ENCODE results near the gene AGAP3. TPM values are rescaled to one million over a fixed set of nuclear protein-coding genes. Genes with fewer than 3 reads are reported as not detected.

The AGAP3 gene
- total and polyA plus RNA-seq, 2 of the 4 experiments (the other 2 are of a cell fraction) = 35.3 to 93.9 TPM

DNA sequence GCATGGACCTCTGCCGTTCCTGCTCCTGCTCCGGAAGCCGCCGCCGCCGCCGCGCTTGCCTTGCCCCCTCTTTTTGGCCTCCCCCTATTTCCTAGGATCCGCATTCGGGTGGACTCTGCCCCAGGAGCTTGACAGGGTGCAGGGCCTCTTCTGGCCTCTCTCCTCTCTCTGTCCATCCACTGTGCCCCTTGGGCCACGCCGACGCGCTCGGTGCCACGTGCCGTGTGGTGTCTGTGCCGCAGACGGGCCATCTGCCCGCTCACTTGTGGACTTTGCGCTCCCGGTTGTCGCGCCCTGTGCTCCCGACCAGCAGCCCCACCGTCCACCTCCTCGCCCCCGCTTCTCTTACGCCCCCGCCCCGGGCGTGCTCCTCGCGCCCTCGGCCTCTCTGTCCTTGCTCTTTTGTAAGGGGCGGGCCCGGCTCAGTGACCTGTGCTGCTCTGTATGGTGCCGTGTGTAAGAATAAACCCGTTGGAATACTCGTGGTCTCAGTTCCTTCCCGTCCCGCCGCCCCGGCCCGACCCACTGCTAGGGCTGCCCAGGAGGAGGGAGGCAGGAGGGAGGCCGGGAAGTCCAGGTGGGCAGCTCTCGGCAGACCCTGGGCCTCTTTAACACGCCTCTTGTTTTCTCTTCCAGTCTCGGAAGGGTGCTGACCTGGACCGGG lies 37.0 kb downstream of the AGAP3 start:
- Histone ChIP-seq H3K9ac (ENCODE audit: low read depth, low read length) (no peak overlapping the region), H3K36me3 (ENCODE audit: control insufficient read depth, insufficient read depth, low read length) (peaks cover 68% of the 10 kb centered on the region), H3K23ac (ENCODE audit: low read depth, low read length) (no peak overlapping the region), H4K8ac (ENCODE audit: low read depth in 2 of 2, low read length in 2 of 2) (no peak overlapping the region), H2BK15ac (ENCODE audit: low read depth, low read length) (no peak overlapping the region), H3K4me2 (ENCODE audit: low read depth, low read length) (no peak overlapping the region), H3K4ac (ENCODE audit: low read depth, low read length) (no peak overlapping the region), H2AK5ac (ENCODE audit: low read depth, low read length) (no peak overlapping the region), H2AK9ac (replicated peaks; ENCODE audit: low read depth, low read length, poor library complexity) (no peak overlapping the region), H4K91ac (ENCODE audit: insufficient read depth, low read depth, low read length) (no peak overlapping the region), H3K27ac (ENCODE audit: insufficient read depth, low read length) (no peak overlapping the region), H2AFZ (replicated peaks; ENCODE audit: low read length, poor library complexity) (peak overlapping the region; percentile 3), H3K79me1 (ENCODE audit: low read depth in 1 of 2, low read length in 2 of 2) (peaks cover 8 to 33% of the 10 kb centered on the region in 2 experiments), H2BK5ac (ENCODE audit: low read depth, low read length, poor library complexity, severe bottlenecking) (no peak overlapping the region), H2BK120ac (ENCODE audit: low read depth, low read length) (no peak overlapping the region), H4K5ac (ENCODE audit: low read depth, low read length) (no peak overlapping the region), H3K4me1 (ENCODE audit: control insufficient read depth, insufficient read depth, low read length) (no peaks in the 10 kb centered on the region), H3K4me3 (ENCODE audit: insufficient read depth, low read depth, low read length) (no peak overlapping the region), H3K56ac (ENCODE audit: extremely low read depth, insufficient read depth, low read length) (no peak overlapping the region), H3K27me3 (ENCODE audit: control insufficient read depth, insufficient read depth, low read length) (no peaks in the 10 kb centered on the region), H3K18ac (ENCODE audit: low read depth, low read length) (no peak overlapping the region), H4K20me1 (ENCODE audit: insufficient read depth, low read length) (peaks cover 36% of the 10 kb centered on the region), H2BK20ac (ENCODE audit: low read depth, low read length) (no peak overlapping the region), H3K9me3 (ENCODE audit: control insufficient read depth, insufficient read depth, low read length) (no peaks in the 10 kb centered on the region), H3K14ac (replicated peaks; ENCODE audit: low read depth, low read length) (no peak overlapping the region), H3K9me1 (ENCODE audit: insufficient read depth, low read length) (no peaks in the 10 kb centered on the region)
- in situ Hi-C loops (cut with MboI; ENCODE audit: low sequenced_read_pairs) (loop anchor here (10.0 to 25.0 kb wide), 2 partner anchors 182 to 336 kb away; no protein-coding TSS in a partner anchor), dilution Hi-C loops (cut with HindIII; ENCODE audit: low sequenced_read_pairs, unreplicated experiment) (no loop called here), intact Hi-C loops (cut with micrococcal nuclease) (loop anchor here (5.0 kb wide), 1 partner anchor 179 kb away; no protein-coding TSS in a partner anchor)
- ATAC-seq (ENCODE audit: low read depth) = no peak
- DNase-seq = no peak
- BruUV-seq (replicated peaks) = no TSS peak
- CTCF ChIA-PET = interaction anchor here (1.0 kb wide), 4 partner anchors 8 to 120 kb away, joined by 3 to 11 read pairs (median 5); no protein-coding TSS in a partner anchor
- TF ChIP-seq RCOR1 (IDR thresholded peaks at IDR 0.05; ENCODE audit: insufficient replicate concordance, low read length) (no peak), MXI1 (IDR thresholded peaks at IDR 0.05; ENCODE audit: borderline replicate concordance, low read depth, low read length) (no peak), RFX5 (IDR thresholded peaks at IDR 0.05; ENCODE audit: low read depth, low read length) (no peak), RAD21 (IDR thresholded peaks at IDR 0.05; ENCODE audit: low read length) (no peak), MAFK (IDR thresholded peaks at IDR 0.05; ENCODE audit: low read depth, low read length) (no peak), CEBPB (IDR thresholded peaks at IDR 0.05; ENCODE audit: low read depth, low read length) (no peak), SMC3 (IDR thresholded peaks at IDR 0.05; ENCODE audit: low read depth, low read length) (no peak), POLR2A (IDR thresholded peaks at IDR 0.05; ENCODE audit: low read depth, low read length) (no peak), MAZ (IDR thresholded peaks at IDR 0.05; ENCODE audit: borderline replicate concordance, low read depth, low read length) (no peak), NFE2L2 (IDR thresholded peaks at IDR 0.05; ENCODE audit: low read depth, low read length) (no peak), FOS (IDR thresholded peaks at IDR 0.05; ENCODE audit: low read depth, low read length) (no peak), BHLHE40 (IDR thresholded peaks at IDR 0.05; ENCODE audit: low read depth, low read length) (no peak), CHD1 (IDR thresholded peaks at IDR 0.05; ENCODE audit: low read depth, low read length) (no peak)
- TF ChIP-seq, protein P1, sequence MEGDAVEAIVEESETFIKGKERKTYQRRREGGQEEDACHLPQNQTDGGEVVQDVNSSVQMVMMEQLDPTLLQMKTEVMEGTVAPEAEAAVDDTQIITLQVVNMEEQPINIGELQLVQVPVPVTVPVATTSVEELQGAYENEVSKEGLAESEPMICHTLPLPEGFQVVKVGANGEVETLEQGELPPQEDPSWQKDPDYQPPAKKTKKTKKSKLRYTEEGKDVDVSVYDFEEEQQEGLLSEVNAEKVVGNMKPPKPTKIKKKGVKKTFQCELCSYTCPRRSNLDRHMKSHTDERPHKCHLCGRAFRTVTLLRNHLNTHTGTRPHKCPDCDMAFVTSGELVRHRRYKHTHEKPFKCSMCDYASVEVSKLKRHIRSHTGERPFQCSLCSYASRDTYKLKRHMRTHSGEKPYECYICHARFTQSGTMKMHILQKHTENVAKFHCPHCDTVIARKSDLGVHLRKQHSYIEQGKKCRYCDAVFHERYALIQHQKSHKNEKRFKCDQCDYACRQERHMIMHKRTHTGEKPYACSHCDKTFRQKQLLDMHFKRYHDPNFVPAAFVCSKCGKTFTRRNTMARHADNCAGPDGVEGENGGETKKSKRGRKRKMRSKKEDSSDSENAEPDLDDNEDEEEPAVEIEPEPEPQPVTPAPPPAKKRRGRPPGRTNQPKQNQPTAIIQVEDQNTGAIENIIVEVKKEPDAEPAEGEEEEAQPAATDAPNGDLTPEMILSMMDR (conservative IDR thresholded peaks at IDR 0.05; ENCODE audit: low read depth, low read length) = no peak
- TF ChIP-seq, protein P2, sequence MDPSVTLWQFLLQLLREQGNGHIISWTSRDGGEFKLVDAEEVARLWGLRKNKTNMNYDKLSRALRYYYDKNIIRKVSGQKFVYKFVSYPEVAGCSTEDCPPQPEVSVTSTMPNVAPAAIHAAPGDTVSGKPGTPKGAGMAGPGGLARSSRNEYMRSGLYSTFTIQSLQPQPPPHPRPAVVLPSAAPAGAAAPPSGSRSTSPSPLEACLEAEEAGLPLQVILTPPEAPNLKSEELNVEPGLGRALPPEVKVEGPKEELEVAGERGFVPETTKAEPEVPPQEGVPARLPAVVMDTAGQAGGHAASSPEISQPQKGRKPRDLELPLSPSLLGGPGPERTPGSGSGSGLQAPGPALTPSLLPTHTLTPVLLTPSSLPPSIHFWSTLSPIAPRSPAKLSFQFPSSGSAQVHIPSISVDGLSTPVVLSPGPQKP (IDR thresholded peaks at IDR 0.05; ENCODE audit: borderline replicate concordance, low read depth, low read length) = no peak
- TF ChIP-seq, protein P3, sequence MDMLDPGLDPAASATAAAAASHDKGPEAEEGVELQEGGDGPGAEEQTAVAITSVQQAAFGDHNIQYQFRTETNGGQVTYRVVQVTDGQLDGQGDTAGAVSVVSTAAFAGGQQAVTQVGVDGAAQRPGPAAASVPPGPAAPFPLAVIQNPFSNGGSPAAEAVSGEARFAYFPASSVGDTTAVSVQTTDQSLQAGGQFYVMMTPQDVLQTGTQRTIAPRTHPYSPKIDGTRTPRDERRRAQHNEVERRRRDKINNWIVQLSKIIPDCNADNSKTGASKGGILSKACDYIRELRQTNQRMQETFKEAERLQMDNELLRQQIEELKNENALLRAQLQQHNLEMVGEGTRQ (IDR thresholded peaks at IDR 0.05; ENCODE audit: low read depth, low read length) = no peak
- POLR2A ChIA-PET (ENCODE audit: unreplicated experiment) = no interaction called here
- WGBS, 2 experiments (ENCODE audit: extremely low coverage in 2 of 2, insufficient read length in 1 of 2) = 92% methylated on average over 42 of the region's 50 CpGs; no CpG with 5 or more reads in 1 of the 2 experiments
